Measurements from ENCODE around the gene FBXL22. TPM values are rescaled to one million over a fixed set of nuclear protein-coding genes. Genes with fewer than 3 reads are reported as not detected.

The FBXL22 gene
- total and polyA plus RNA-seq, 2 donors from 2014 or later: 1.2 to 4.7 TPM

GRCh38 chr15:63640146-63640545, 43.0 kb downstream of the FBXL22 start:
- peaks cover 17 to 57% (median 43%) of the 10 kb centered on the region in 3 donors for H3K36me3 ChIP-seq (ENCODE audit: control insufficient read depth in 2 of 3, insufficient read depth in 3 of 3, low read length in 3 of 3)

More at GRCh38 chr15:63640146-63640545, 43.0 kb downstream of the FBXL22 start:
- DNase-seq (no peak), FAIRE-seq (no peak)
- H3K27ac ChIP-seq (ENCODE audit: low read depth in 2 of 2, low read length in 2 of 2): no peak overlapping the region
- no peaks in the 10 kb centered on the region for H3K27me3 ChIP-seq (ENCODE audit: control insufficient read depth, insufficient read depth, low read length)
- H3K9me3 ChIP-seq (ENCODE audit: control insufficient read depth in 2 of 3, insufficient read depth in 1 of 3, low read length in 3 of 3): no peaks in the 10 kb centered on the region
- intact Hi-C loops (cut with DNase I): no loop called here
- TF ChIP-seq, protein P1, sequence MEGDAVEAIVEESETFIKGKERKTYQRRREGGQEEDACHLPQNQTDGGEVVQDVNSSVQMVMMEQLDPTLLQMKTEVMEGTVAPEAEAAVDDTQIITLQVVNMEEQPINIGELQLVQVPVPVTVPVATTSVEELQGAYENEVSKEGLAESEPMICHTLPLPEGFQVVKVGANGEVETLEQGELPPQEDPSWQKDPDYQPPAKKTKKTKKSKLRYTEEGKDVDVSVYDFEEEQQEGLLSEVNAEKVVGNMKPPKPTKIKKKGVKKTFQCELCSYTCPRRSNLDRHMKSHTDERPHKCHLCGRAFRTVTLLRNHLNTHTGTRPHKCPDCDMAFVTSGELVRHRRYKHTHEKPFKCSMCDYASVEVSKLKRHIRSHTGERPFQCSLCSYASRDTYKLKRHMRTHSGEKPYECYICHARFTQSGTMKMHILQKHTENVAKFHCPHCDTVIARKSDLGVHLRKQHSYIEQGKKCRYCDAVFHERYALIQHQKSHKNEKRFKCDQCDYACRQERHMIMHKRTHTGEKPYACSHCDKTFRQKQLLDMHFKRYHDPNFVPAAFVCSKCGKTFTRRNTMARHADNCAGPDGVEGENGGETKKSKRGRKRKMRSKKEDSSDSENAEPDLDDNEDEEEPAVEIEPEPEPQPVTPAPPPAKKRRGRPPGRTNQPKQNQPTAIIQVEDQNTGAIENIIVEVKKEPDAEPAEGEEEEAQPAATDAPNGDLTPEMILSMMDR (IDR thresholded peaks at IDR 0.05; ENCODE audit: borderline replicate concordance, extremely low read depth, insufficient read depth): no peak
- H3K4me1 ChIP-seq (ENCODE audit: control insufficient read depth in 2 of 3, insufficient read depth in 2 of 3, low read depth in 1 of 3, low read length in 3 of 3): no peaks in the 10 kb centered on the region
- H3K9ac ChIP-seq (ENCODE audit: low read length in 3 of 3): no peak overlapping the region
- H3K4me3 ChIP-seq (ENCODE audit: low read length in 3 of 3): no peak overlapping the region

Other genes starting within 250 kb of the FBXL22 start
- 237 TPM for gene CA12, start 215.5 kb upstream of the FBXL22 start, total RNA-seq
- 242 TPM for gene CA12, start 215.5 kb upstream of the FBXL22 start, polyA plus RNA-seq (ENCODE audit: insufficient read depth, low read depth, low replicate concordance)
- 72.5 TPM for gene USP3, start 92.8 kb upstream of the FBXL22 start, total RNA-seq
- 25.2 TPM for gene USP3, start 92.8 kb upstream of the FBXL22 start, polyA plus RNA-seq (ENCODE audit: insufficient read depth, low read depth, low replicate concordance)
- 77.3 TPM for gene HERC1, start 236.6 kb downstream of the FBXL22 start, total RNA-seq
- gene HERC1, start 236.6 kb downstream of the FBXL22 start, polyA plus RNA-seq (ENCODE audit: insufficient read depth, low read depth, low replicate concordance): 19.1 TPM